DND-41 (cell line): ENCODE data around the gene IP6K3.

ENCODE experiments used
- EZH2 ChIP-seq: IDR thresholded peaks from 3 replicates; pipeline ENCODE4 v1.6.1; 2012; ENCODE audit warnings: borderline replicate concordance, low read depth, mild to moderate bottlenecking, moderate library complexity, low read length, inconsistent platforms; ENCODE audit not compliant: severe bottlenecking
- TF ChIP-seq, protein P1 (sequence below): IDR thresholded peaks from 2 replicates; pipeline ENCODE4 v1.5.1; 2012; ENCODE audit warnings: borderline replicate concordance, low read length, moderate library complexity, mild to moderate bottlenecking; ENCODE audit not compliant: poor library complexity, severe bottlenecking; ENCODE audit errors: extremely low read depth

DNA sequence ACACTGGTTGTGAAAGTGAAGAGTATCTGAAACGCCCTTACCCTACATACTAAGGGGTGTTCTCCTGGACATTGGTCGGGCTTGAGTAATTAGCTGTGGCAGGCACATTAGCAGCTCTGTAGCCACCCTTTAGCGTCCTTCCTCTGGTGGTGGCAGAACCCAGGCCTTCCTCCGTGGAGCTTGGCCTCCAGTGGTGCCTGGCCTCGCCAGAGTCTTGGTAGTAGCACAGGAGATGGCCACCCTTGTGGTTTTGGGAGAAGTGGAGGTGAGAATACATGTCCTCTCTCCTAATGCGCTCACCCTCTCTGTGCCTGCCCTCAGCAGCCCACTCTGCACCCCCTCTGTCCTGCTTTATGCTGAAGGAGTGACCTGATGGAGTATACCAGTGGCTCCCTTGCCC lies 17.6 kb downstream of the IP6K3 start:
- TF ChIP-seq, protein P1, sequence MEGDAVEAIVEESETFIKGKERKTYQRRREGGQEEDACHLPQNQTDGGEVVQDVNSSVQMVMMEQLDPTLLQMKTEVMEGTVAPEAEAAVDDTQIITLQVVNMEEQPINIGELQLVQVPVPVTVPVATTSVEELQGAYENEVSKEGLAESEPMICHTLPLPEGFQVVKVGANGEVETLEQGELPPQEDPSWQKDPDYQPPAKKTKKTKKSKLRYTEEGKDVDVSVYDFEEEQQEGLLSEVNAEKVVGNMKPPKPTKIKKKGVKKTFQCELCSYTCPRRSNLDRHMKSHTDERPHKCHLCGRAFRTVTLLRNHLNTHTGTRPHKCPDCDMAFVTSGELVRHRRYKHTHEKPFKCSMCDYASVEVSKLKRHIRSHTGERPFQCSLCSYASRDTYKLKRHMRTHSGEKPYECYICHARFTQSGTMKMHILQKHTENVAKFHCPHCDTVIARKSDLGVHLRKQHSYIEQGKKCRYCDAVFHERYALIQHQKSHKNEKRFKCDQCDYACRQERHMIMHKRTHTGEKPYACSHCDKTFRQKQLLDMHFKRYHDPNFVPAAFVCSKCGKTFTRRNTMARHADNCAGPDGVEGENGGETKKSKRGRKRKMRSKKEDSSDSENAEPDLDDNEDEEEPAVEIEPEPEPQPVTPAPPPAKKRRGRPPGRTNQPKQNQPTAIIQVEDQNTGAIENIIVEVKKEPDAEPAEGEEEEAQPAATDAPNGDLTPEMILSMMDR = no peak
- no peak for TF ChIP-seq EZH2
